HG03442 (cell line): ENCODE results near the gene TUBGCP6.

ENCODE experiments used
- ATAC-seq: cut with Tn5 transposase; IDR thresholded peaks from one replicate; pipeline ENCODE4 v1.9.1; 2021; ENCODE audit warnings: mild to moderate bottlenecking, moderate library complexity; ENCODE audit not compliant: unreplicated experiment

The TUBGCP6 gene

GRCh38 chr22:50229370-50229769, 15.5 kb downstream of the TUBGCP6 start:
- ATAC-seq: no peak

- no peak for ATAC-seq
These were observed 16.5 kb downstream of the TUBGCP6 start for GRCh38 chr22:50228366-50228765.

- ATAC-seq: no peak
These were observed 17.1 kb downstream of the TUBGCP6 start for GRCh38 chr22:50227579-50228215.

- no peak for ATAC-seq
These were observed 18.0 kb downstream of the TUBGCP6 start for GRCh38 chr22:50226875-50227165.

GRCh38 chr22:50226063-50226874, 18.6 kb downstream of the TUBGCP6 start:
- no peak for ATAC-seq

- no peak for ATAC-seq
These were observed 19.4 kb downstream of the TUBGCP6 start for GRCh38 chr22:50225200-50225969.

- no peak for ATAC-seq
These were observed 20.8 kb downstream of the TUBGCP6 start for GRCh38 chr22:50224071-50224470.

- no peak for ATAC-seq
These were observed 22.3 kb downstream of the TUBGCP6 start for GRCh38 chr22:50222508-50222907.

GRCh38 chr22:50221410-50222300, 23.2 kb downstream of the TUBGCP6 start:
- no peak for ATAC-seq

- no peak for ATAC-seq
These were observed 24.0 kb downstream of the TUBGCP6 start for GRCh38 chr22:50220603-50221409.

- no peak for ATAC-seq
These were observed 24.8 kb downstream of the TUBGCP6 start for GRCh38 chr22:50219800-50220602.

- ATAC-seq: no peak
These were observed 25.7 kb downstream of the TUBGCP6 start for GRCh38 chr22:50218996-50219727.

GRCh38 chr22:50218153-50218995, 26.4 kb downstream of the TUBGCP6 start:
- ATAC-seq: no peak

GRCh38 chr22:50217543-50218152, 27.2 kb downstream of the TUBGCP6 start:
- ATAC-seq: no peak

- ATAC-seq: no peak
These were observed 27.9 kb downstream of the TUBGCP6 start for GRCh38 chr22:50216684-50217520.

GRCh38 chr22:50216055-50216683, 28.7 kb downstream of the TUBGCP6 start:
- ATAC-seq: no peak
